Mucosa of descending colon (tissue), 3 donors: ENCODE measurements around the gene COL7A1. TPM values are rescaled to one million over a fixed set of nuclear protein-coding genes. Genes with fewer than 3 reads are reported as not detected.

Source experiments
- ATAC-seq: fragments of 200-7000 bp; cut with Tn5 transposase; one replicate; pipeline ENCODE4 v1.9.1; 2020; ENCODE audit warnings: mild to moderate bottlenecking, moderate library complexity
- DNase-seq, 3 donors: peaks; one replicate each; pipeline ENCODE4 v3.0.0-alpha.2; 2020
- H3K36me3 ChIP-seq: fragments of 200-600 bp; one replicate; pipeline ENCODE4 v1.8.0; 2021; ENCODE audit warnings: low read depth, mild to moderate bottlenecking
- H3K4me1 ChIP-seq: fragments of 200-600 bp; one replicate; pipeline ENCODE4 v1.8.0; 2021; ENCODE audit warnings: low read depth, mild to moderate bottlenecking
- H3K4me3 ChIP-seq: fragments of 200-600 bp; one replicate; pipeline ENCODE4 v1.8.0; 2021; ENCODE audit warnings: mild to moderate bottlenecking
- H3K9me3 ChIP-seq: fragments of 200-600 bp; one replicate; pipeline ENCODE4 v1.8.0; 2021; ENCODE audit warnings: mild to moderate bottlenecking
- CTCF ChIP-seq: fragments of 200-600 bp; IDR thresholded peaks from one replicate; pipeline ENCODE4 v1.8.0; 2022; ENCODE audit warnings: antibody characterized with exemption, mild to moderate bottlenecking
- intact Hi-C, 2 donors: fragments of 100-400 bp; cut with DNase I in 1 of 2; cut with micrococcal nuclease in 1 of 2; formaldehyde crosslinking; loops; one replicate each; pipeline versions ENCODE4 v1.11.0 to v1.11.1; 2022; cut with DNase I, micrococcal nuclease
- total RNA-seq, 3 donors: library from RNA; stranded (reverse); fragmentation: NEBNext Ultra II Directional in 2 of 3; extraction: Animal tissue kit (Norgen Biotek cat#: 25700) in 2 of 3; gene quantifications; one replicate each; pipeline versions ENCODE4 v1.2.1 to v1.2.4, GENCODE V29; 2021 to 2023
- donor health status: DM: no; HTN: no; CAD: no; lungs with moderate emphysema.
- donor health status: DM: no; HTN: no; CAD: no.
- donor health status: DM: no; HTN: yes; CAD: no.

The COL7A1 gene
- total RNA-seq, 3 donors from 2014 or later = 2.8 to 6.8 (median 3.9) TPM

DNA sequence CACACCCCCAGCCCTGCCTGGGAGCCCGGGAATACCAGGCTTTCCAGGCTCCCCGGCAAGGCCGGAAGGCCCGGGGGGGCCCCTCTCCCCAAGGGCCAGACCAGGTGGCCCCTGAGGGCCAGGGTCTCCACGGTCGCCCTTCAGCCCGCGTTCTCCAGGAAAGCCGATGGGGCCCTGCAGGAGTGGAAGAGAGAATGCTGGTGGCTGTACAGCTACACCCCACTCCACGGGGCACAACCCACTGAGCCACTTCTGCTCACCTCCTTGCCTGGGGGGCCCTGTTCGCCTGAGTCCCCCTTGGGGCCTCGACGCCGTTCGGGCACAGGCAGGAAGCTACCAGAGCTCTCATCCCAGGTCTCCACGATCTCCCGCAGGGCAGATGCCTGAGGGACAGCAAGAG is 19.8 kb downstream of the COL7A1 start:
- no peak for TF ChIP-seq CTCF
- H3K36me3 ChIP-seq = no peaks in the 10 kb centered on the region
- intact Hi-C loops = no loop called here
- no peaks in the 10 kb centered on the region for H3K9me3 ChIP-seq
- no peak for ATAC-seq
- no peak for DNase-seq
- no peak overlapping the region for H3K4me3 ChIP-seq
- H3K4me1 ChIP-seq = no peaks in the 10 kb centered on the region

- no peak for ATAC-seq
- TF ChIP-seq CTCF = no peak
Observed at GRCh38 chr3:48573973-48574585, 21.1 kb downstream of the COL7A1 start.

GRCh38 chr3:48572517-48572916 is 22.6 kb downstream of the COL7A1 start:
- ATAC-seq (no peak), DNase-seq (no peak)
- Histone ChIP-seq H3K36me3 (no peaks in the 10 kb centered on the region), H3K9me3 (no peaks in the 10 kb centered on the region), H3K4me3 (no peak overlapping the region), H3K4me1 (no peaks in the 10 kb centered on the region)
- intact Hi-C loops = no loop called here
- no peak for TF ChIP-seq CTCF

More at GRCh38 chr3:48573973-48574585, 21.1 kb downstream of the COL7A1 start:
- intact Hi-C loops = no loop called here
- DNase-seq = no peak
- Histone ChIP-seq H3K36me3 (no peaks in the 10 kb centered on the region), H3K9me3 (no peaks in the 10 kb centered on the region), H3K4me1 (no peaks in the 10 kb centered on the region), H3K4me3 (no peak overlapping the region)

DNA sequence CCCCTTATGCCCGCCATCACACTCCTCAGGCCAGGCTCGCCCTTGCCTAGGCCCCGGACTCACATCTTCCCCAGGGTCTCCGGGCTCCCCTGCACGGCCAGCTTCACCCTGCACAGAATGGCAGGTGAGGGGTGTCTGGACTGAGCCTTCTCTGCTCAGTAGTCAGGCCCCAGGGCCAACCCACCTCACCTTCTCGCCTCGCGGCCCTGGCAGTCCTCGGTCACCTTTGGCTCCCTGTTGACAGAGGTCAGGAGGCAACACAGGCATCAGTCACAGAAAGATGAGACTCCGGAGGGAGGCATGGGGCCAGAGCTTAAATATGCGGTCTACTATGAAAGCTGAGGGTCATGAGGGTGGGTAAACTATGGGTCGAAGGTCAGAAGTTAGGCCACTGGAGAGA is 23.2 kb downstream of the COL7A1 start:
- no peak for TF ChIP-seq CTCF
- no peak for ATAC-seq
- H3K4me1 ChIP-seq = no peaks in the 10 kb centered on the region
- intact Hi-C loops = no loop called here
- no peak for DNase-seq
- no peak overlapping the region for H3K4me3 ChIP-seq
- H3K36me3 ChIP-seq = no peaks in the 10 kb centered on the region
- H3K9me3 ChIP-seq = no peaks in the 10 kb centered on the region

- no peak for DNase-seq
- Histone ChIP-seq H3K9me3 (no peaks in the 10 kb centered on the region), H3K36me3 (no peaks in the 10 kb centered on the region), H3K4me1 (no peaks in the 10 kb centered on the region), H3K4me3 (no peak overlapping the region)
- intact Hi-C loops = no loop called here
- ATAC-seq = no peak
- no peak for TF ChIP-seq CTCF
Observed at GRCh38 chr3:48569808-48570450, 25.2 kb downstream of the COL7A1 start.
